SIG-M5 (cell line): ENCODE measurements around the gene RELT.

Source experiments
- DNase-seq: peaks from one replicate; lab custom pipeline; 2025; lab: John Stamatoyannopoulos, UW

The RELT gene, protein sequence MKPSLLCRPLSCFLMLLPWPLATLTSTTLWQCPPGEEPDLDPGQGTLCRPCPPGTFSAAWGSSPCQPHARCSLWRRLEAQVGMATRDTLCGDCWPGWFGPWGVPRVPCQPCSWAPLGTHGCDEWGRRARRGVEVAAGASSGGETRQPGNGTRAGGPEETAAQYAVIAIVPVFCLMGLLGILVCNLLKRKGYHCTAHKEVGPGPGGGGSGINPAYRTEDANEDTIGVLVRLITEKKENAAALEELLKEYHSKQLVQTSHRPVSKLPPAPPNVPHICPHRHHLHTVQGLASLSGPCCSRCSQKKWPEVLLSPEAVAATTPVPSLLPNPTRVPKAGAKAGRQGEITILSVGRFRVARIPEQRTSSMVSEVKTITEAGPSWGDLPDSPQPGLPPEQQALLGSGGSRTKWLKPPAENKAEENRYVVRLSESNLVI

DNA sequence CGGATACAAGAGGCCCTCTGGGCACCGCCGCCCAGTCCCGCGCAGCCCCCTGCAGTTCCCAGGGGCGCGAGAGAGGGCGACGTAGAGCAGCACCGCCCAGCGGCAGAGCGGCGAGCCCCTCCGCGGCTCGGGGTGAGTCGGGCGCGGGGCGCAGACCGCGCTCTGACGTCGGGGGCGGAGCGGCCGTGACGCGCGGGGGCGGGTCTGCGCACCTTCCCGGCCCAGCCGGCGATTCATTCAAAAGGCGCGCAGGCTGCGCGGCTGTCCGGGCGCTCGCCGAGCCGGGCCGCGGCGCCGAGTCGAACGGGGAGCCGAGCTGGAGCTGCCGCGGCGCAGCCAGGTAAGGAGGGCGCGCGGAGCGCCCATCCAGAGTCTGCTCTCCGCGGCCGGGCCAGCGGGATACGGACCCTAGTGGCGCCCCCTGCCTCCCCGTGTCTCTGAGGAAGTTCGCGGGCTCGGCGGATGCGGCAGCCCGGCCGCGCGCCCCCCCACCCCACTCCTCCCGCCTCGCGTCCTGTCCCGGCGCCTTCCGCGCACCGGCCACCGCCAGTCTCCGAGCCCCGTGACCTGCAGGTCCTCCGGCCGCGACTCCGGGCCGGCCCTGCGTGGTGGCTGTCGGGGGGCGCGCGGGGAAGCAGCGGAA, at the start of gene RELT:
Gene RELT, plus strand, starts transcription at position 240 of the 643 bp plus-strand sequence. CDS start 12,738 bp downstream, outside the sequence.
- no peak for DNase-seq

- DNase-seq, result no peak
Observed at GRCh38 chr11:73326929-73327811, 49.0 kb upstream of the RELT start.

DNA sequence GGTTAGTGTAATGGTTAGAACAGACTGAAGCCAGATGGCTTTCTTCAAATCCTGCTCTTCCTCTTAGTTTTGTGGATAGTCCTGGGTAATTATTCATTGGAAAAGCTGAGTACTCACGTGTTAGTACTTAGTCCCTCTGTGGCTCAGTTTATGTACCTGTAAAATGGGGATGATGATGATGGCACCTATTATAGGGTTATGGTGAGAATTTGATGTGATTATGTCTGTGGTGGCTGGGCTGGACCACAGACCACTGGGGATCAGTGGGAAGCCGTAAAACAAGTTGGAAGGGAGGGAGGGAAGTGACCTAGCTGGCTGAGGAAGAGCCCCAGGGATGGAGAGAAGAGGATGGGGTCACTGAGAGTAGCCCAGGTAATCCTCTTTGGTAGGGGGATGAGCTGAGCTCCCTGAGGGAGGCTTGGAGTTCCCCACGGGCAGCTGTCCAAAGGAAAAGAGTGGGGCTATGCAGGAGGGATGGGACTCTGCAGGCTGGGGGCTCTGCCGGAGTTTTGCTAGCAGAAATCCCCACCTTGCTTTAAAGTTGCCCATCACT, 48.3 kb upstream of the RELT start:
- no peak for DNase-seq

- DNase-seq, result no peak
Observed at GRCh38 chr11:73330569-73331093, 45.6 kb upstream of the RELT start.

- no peak for DNase-seq
Observed at GRCh38 chr11:73331138-73331916, 44.9 kb upstream of the RELT start.

- no peak for DNase-seq
Observed at GRCh38 chr11:73333173-73333572, 43.0 kb upstream of the RELT start.

- DNase-seq, result no peak
Observed at GRCh38 chr11:73333640-73334383, 42.4 kb upstream of the RELT start.

DNA sequence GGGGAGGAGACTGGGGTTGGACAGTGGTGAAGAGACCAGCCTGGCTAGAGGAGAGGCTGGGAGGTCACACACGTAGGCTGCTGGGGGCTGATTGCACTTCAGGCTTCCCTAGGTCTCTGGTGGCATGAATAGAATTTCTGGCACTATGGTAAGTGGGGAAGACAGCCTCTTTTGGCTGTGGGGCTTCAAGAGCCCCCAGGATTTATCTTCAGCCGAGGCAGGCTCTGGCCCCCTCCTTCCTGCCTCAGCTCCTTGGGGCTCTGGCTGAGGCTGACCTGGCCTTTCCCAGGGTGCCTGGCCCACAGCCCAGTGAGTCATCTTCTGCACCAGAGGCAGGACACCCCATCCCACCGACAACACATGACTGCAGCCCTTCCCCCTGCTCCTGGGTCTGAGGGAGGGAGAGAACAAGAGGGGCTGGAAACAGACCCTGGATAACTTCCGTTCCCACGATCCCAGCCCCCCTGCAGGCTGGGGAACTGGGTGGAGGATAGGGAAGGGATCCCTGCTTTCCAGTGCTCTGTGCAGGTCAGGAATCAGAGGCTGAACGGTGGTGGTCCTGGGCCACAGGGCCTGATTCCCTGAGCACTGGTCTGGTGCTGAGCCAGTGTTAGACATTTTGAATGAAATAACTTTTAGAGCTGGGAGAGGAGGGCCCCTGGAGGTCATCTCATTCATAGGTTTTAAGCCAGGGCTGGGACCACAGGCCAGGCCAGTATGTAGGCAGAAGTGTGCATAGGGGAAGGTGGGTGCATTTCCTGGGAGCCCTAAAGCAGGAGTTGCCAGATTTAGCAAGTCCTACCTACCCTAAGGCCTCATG, 41.6 kb upstream of the RELT start:
- no peak for DNase-seq

DNA sequence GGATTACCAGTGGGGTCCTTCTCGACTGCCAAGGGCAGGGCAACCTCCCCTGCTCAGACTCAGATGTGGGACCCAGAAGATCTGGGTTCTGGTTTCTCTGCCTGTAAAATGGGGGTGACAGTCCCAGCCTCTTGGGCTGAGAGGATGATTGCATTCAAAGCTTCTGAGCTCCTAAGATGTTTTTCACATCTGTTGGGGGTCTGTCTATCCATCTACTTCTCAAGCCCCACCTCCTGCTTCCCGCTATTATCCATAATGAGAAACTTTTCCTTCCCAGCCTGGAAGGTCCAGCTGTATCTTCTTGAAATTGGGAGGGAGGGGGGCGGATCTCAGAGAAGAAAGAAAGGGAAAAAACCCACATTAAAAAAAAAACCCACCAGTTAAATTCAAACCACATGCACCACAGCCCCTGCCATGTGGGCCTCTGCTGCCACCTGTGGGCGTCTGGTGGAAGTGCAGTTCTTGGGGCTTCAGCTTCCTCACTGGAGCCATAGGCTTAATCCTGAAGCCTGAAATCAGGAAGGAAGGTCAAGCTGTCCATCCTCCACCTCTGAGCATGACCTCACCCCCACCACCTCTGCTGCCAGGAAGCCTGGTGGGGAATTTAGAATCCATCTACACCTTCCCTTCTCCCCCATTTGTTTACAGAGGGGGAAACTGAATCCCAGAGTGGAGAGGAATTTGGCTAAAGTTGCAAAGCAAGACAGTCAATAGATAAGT, 40.8 kb upstream of the RELT start:
- no peak for DNase-seq

- no peak for DNase-seq
Observed at GRCh38 chr11:73337846-73338245, 38.4 kb upstream of the RELT start.

GRCh38 chr11:73338279-73338678, 37.9 kb upstream of the RELT start:
- no peak for DNase-seq

DNA sequence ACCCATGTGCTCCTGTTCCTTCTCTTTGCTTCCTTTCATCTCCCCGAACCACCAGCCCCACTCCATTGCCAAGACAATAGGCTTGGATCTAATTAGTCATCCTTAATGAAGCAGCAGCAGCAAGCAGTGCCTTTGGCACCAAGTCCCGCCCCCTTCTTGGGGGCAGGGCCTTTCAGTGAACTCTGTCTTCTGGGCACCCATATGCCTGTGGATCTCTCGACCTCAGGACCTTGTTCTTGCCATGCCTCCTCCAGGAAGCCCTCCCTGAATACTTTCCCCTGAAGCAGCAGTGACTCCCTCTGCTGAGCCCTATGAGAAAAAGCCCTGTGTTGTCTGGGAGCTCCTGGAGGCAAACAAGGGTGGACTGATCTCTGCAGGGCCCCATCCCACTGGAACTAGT, 36.0 kb upstream of the RELT start:
- DNase-seq, result no peak

GRCh38 chr11:73342633-73343032, 33.6 kb upstream of the RELT start:
- no peak for DNase-seq

- no peak for DNase-seq
Observed at GRCh38 chr11:73343076-73343873, 32.9 kb upstream of the RELT start.

DNA sequence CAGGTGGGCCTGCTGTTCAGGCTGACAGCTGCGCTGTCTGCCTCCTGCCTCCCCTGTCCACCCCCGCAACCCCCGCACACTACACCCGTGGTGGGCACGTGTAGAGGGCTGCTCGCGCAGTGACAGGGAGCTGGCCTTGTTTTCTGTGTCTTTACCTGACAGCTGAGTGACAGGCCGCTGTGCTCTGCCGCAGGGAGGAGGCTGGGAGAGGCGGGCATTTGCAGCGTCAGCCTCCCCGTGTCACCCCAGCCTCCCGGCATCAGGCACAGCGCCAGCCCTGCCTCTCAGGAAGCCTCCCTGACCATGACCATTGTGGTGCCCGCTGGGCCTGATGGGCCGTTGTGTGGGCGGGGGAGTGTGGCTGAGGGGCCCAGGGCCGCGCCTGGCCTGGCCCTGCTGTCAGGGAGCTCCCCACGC, 32.0 kb upstream of the RELT start:
- DNase-seq, result no peak

GRCh38 chr11:73345481-73346160, 30.6 kb upstream of the RELT start:
- DNase-seq, result no peak

- DNase-seq, result no peak
Observed at GRCh38 chr11:73346186-73346935, 29.8 kb upstream of the RELT start.
